ENCODE measurements around the gene RETREG1.
A peak's percentile ranks its signal among the peaks of the same experiment; 100 is the strongest.
"Not testable (repeated sequence)": the region's sequence is repeated elsewhere in the genome, so short reads cannot be mapped to it uniquely, and the experiment has no call there.

Gene RETREG1

GRCh38 chr5:16616536-16617273 lies at the start of gene RETREG1:
Gene RETREG1 (minus strand): TSS chr5:16616997. CDS start chr5:16616971, 26 bp downstream.
- peak; percentile 83 to 86 for DNase-seq

GRCh38 chr5:16666130-16666882 lies 49.5 kb upstream of the RETREG1 start:
- no peak for DNase-seq

- no peak for DNase-seq
Measured at GRCh38 chr5:16665601-16666000, 48.8 kb upstream of the RETREG1 start.

- DNase-seq = no peak
Measured at GRCh38 chr5:16664368-16664767, 47.6 kb upstream of the RETREG1 start.

- DNase-seq = no peak
Measured at GRCh38 chr5:16663840-16664239, 47.0 kb upstream of the RETREG1 start.

- no peak for DNase-seq
Measured at GRCh38 chr5:16661713-16662112, 44.9 kb upstream of the RETREG1 start.

GRCh38 chr5:16660982-16661381 lies 44.2 kb upstream of the RETREG1 start:
- DNase-seq = no peak

- DNase-seq = no peak
Measured at GRCh38 chr5:16659536-16659935, 42.7 kb upstream of the RETREG1 start.

GRCh38 chr5:16656561-16657191 lies 39.9 kb upstream of the RETREG1 start:
- no peak for DNase-seq

- DNase-seq = no peak
Measured at GRCh38 chr5:16654647-16655334, 38.0 kb upstream of the RETREG1 start.

- not testable (repeated sequence) for DNase-seq
Measured at GRCh38 chr5:16648739-16649138, 31.9 kb upstream of the RETREG1 start.

GRCh38 chr5:16644301-16644889 lies 27.6 kb upstream of the RETREG1 start:
- DNase-seq = no peak

- no peak for DNase-seq
Measured at GRCh38 chr5:16642867-16643266, 26.1 kb upstream of the RETREG1 start.

- no peak for DNase-seq
Measured at GRCh38 chr5:16639206-16639605, 22.4 kb upstream of the RETREG1 start.

- no peak for DNase-seq
Measured at GRCh38 chr5:16628376-16628775, 11.6 kb upstream of the RETREG1 start.

GRCh38 chr5:16626696-16627264 lies 10.0 kb upstream of the RETREG1 start:
- no peak for DNase-seq

GRCh38 chr5:16625096-16625495 lies 8.3 kb upstream of the RETREG1 start:
- no peak for DNase-seq

- DNase-seq = no peak
Measured at GRCh38 chr5:16619136-16619535, 2.3 kb upstream of the RETREG1 start.

GRCh38 chr5:16618138-16618897 lies 1.5 kb upstream of the RETREG1 start:
- DNase-seq = peak; percentile 59 to 65

- no peak for DNase-seq
Measured at GRCh38 chr5:16617274-16617968, 624 bp upstream of the RETREG1 start.
